Immature natural killer cell (primary cell): ENCODE measurements around the gene BTBD10. TPM values are rescaled to one million over a fixed set of nuclear protein-coding genes. Genes with fewer than 3 reads are reported as not detected.

ENCODE experiments used
- DNase-seq, 3 donors: peaks; one replicate each; pipeline ENCODE4 v3.0.0; 2022; ENCODE audit warnings: mixed read lengths in 1 of 3
- H3K27ac Mint-ChIP-seq, 6 donors: one replicate each; pipeline ENCODE4 v1.8.0; 2020; ENCODE audit warnings: mixed read lengths in 6 of 6, mild to moderate bottlenecking in 5 of 6, inconsistent platforms in 4 of 6, moderate library complexity in 3 of 6
- H3K27me3 Mint-ChIP-seq, 3 donors: one replicate each; pipeline ENCODE4 v1.8.0; 2020 to 2021; ENCODE audit warnings: low read depth in 3 of 3, mild to moderate bottlenecking in 3 of 3, mixed read lengths in 3 of 3, moderate library complexity in 3 of 3, inconsistent platforms in 1 of 3
- H3K36me3 Mint-ChIP-seq, 3 donors: one replicate each; pipeline ENCODE4 v1.8.0; 2020; ENCODE audit warnings: mixed read lengths in 3 of 3, inconsistent platforms in 2 of 3, mild to moderate bottlenecking in 2 of 3
- H3K4me1 Mint-ChIP-seq, 2 donors: one replicate each; pipeline ENCODE4 v1.8.0; 2020; ENCODE audit warnings: inconsistent platforms in 2 of 2, mild to moderate bottlenecking in 2 of 2, mixed read lengths in 2 of 2, moderate library complexity in 1 of 2
- H3K4me3 Mint-ChIP-seq, 5 donors: one replicate each; pipeline ENCODE4 v1.8.0; 2020; ENCODE audit warnings: mild to moderate bottlenecking in 5 of 5, mixed read lengths in 5 of 5, inconsistent platforms in 3 of 5, moderate library complexity in 3 of 5
- H3K9me3 Mint-ChIP-seq, 6 donors: one replicate each; pipeline ENCODE4 v1.8.0; 2020; ENCODE audit warnings: mild to moderate bottlenecking in 6 of 6, mixed read lengths in 6 of 6, inconsistent platforms in 4 of 6, moderate library complexity in 3 of 6
- polyA plus RNA-seq, 3 donors: library from polyadenylated mRNA; unstranded; fragments of 300-500 nt; fragmentation: Illumina TruSeq; gene quantifications; one replicate each; pipeline ENCODE4 v1.2.3, GENCODE V29; 2021

The BTBD10 gene
- polyA plus RNA-seq, 3 donors from 2014 or later = 10.3 to 18.9 (median 17.8) TPM

GRCh38 chr11:13354335-13354734, 108.7 kb downstream of the BTBD10 start:
- H3K27me3 Mint-ChIP-seq = peaks cover 0 to 2% (median 2%) of the 10 kb centered on the region in 3 donors

GRCh38 chr11:13352711-13353110, 110.3 kb downstream of the BTBD10 start:
- H3K9me3 Mint-ChIP-seq = no peaks in the 10 kb centered on the region
- peaks cover 4 to 25% (median 11%) of the 10 kb centered on the region in 3 donors for H3K36me3 Mint-ChIP-seq
- H3K27me3 Mint-ChIP-seq = peaks cover 0 to 2% (median 2%) of the 10 kb centered on the region in 3 donors
- no peak for DNase-seq
- peak overlapping the region in 2 of 6 donors; percentile 32 to 52 for H3K27ac Mint-ChIP-seq
- H3K4me1 Mint-ChIP-seq = peaks cover 26 to 48% of the 10 kb centered on the region in 2 donors
- H3K4me3 Mint-ChIP-seq = no peak overlapping the region

More at GRCh38 chr11:13354335-13354734, 108.7 kb downstream of the BTBD10 start:
- Mint-ChIP-seq H3K4me1 (peaks cover 13 to 32% of the 10 kb centered on the region in 2 donors), H3K36me3 (peaks cover 4 to 33% (median 17%) of the 10 kb centered on the region in 3 donors), H3K27ac (peak overlapping the region in 2 of 6 donors; percentile 26 to 66), H3K9me3 (no peaks in the 10 kb centered on the region), H3K4me3 (no peak overlapping the region)
- no peak for DNase-seq

DNA sequence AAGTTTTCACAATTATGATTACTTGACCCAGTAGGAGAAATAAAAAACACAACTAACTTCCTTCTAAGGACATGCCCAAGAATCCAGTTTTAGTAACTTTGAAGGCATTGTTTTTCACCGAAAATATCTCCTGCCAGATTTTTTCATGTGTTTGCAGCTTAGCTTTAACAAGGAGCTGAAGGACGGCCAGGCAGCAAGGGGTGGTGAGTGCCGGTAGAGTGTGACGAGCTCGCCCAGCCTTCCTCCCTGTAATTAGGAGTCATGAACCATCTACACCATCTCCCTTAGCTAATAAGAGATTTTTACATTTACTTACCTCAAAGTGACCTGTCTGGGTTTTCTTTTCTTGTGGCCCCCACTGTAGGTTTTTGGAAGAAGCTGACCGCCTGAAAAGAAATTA, 113.4 kb downstream of the BTBD10 start:
- Mint-ChIP-seq H3K4me1 (peaks cover 51 to 78% of the 10 kb centered on the region in 2 donors), H3K27me3 (peaks cover 0 to 2% (median 0%) of the 10 kb centered on the region in 3 donors), H3K4me3 (no peak overlapping the region), H3K9me3 (no peaks in the 10 kb centered on the region), H3K27ac (peak overlapping the region in 4 of 6 donors; percentile 21 to 48 (median 43)), H3K36me3 (peaks cover 0 to 15% (median 4%) of the 10 kb centered on the region in 3 donors)
- no peak for DNase-seq

DNA sequence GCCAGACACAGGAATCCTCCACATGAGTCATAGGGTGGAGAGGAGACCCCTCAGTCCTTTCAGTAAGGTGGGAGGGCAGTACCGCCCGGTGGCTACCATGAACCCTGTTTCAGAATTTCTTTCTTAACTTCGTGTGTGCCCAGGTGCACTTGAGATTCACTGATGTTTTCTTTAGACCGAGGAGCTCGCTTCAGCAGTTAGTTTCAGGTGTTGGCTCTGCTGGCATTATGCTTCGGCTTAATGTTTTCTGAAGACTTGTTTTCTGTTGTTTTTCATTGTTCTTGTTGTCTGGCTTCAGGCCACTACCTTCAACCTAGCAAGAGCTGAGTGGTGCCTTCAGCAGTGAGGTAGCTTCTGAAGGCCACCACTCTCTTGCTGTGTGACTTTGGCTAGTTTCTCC, 114.0 kb downstream of the BTBD10 start:
- peaks cover 0 to 2% (median 0%) of the 10 kb centered on the region in 3 donors for H3K27me3 Mint-ChIP-seq
- H3K36me3 Mint-ChIP-seq = peaks cover 0 to 18% (median 4%) of the 10 kb centered on the region in 3 donors
- peaks cover 56 to 84% of the 10 kb centered on the region in 2 donors for H3K4me1 Mint-ChIP-seq
- no peak for DNase-seq
- H3K4me3 Mint-ChIP-seq = no peak overlapping the region
- H3K27ac Mint-ChIP-seq = peak overlapping the region in 3 of 6 donors; percentile 21 to 48 (median 43)
- no peaks in the 10 kb centered on the region for H3K9me3 Mint-ChIP-seq

DNA sequence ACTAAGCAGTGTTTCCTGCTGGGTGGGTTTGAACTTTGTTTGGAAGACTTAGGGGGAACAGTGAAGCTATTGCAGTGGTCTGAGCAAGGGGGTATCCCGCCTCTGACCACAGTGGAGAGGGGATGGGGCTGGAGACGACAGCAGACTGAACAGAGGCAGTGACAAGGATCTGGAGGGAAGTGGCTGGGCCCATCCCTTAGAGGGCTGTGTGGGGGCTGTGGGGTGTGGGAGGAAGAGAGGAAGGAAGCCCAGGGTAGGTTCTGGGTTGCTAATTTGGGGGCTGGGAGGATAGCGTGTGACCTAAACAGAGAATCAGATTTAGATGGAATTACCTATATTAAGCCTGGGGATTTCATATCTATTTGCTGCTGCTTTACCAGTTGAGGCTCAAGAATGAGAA, 114.7 kb downstream of the BTBD10 start:
- no peak for DNase-seq
- peaks cover 61 to 90% of the 10 kb centered on the region in 2 donors for H3K4me1 Mint-ChIP-seq
- H3K36me3 Mint-ChIP-seq = peaks cover 0 to 19% (median 4%) of the 10 kb centered on the region in 3 donors
- H3K4me3 Mint-ChIP-seq = peak overlapping the region; percentile 8 to 69 (median 33)
- peaks cover 0 to 2% (median 0%) of the 10 kb centered on the region in 3 donors for H3K27me3 Mint-ChIP-seq
- H3K9me3 Mint-ChIP-seq = no peaks in the 10 kb centered on the region
- H3K27ac Mint-ChIP-seq = peak overlapping the region; percentile 13 to 90 (median 73)

DNA sequence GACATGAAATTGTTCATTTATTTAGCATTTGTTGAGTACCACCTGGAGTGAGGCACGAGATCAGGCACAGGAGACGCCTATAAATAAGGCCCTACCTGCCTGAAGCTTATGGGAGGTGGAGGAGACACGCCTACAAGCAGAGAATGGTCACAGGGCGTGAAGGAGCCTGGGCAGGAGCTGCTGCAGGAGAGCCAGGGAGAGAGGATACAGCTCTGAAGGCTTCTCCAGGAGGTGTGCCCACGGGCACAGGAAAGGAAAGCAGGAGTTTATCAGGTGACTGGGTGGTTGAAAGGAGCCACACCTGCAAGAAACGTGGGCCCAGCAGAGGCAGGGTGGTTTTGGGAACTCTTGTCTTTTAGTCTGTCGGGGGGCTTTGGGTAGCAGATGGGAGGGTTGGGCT, 115.1 kb downstream of the BTBD10 start:
- Mint-ChIP-seq H3K27ac (peak overlapping the region; percentile 13 to 90 (median 73)), H3K36me3 (peaks cover 0 to 19% (median 4%) of the 10 kb centered on the region in 3 donors), H3K4me1 (peaks cover 64 to 90% of the 10 kb centered on the region in 2 donors), H3K27me3 (peaks cover 0 to 2% (median 0%) of the 10 kb centered on the region in 3 donors), H3K9me3 (no peaks in the 10 kb centered on the region), H3K4me3 (peak overlapping the region in 4 of 5 donors; percentile 8 to 69 (median 28))
- DNase-seq = no peak

DNA sequence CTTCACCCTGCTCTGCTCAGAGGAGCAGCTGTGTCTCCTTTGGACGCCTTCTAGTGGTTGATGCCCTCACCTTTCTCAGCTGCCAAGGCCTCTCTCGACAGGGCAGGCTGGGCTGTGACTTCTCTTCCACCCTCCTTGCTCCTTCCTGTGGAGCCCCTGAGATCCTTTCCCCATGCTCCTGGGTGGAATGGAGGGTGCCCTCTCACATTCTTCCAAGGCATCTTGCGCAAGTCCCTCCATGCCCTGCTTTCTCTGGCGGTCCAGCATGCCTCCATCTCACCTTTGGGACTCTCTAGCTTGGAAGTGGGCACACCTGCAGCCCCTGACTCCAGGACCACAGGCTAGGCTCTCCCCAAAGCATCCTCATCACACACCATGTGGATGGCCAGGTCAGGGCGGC, 116.6 kb downstream of the BTBD10 start:
- H3K27me3 Mint-ChIP-seq = peaks cover 0 to 5% (median 0%) of the 10 kb centered on the region in 3 donors
- no peak for DNase-seq
- peaks cover 74 to 94% of the 10 kb centered on the region in 2 donors for H3K4me1 Mint-ChIP-seq
- peak overlapping the region in 2 of 6 donors; percentile 41 to 60 for H3K27ac Mint-ChIP-seq
- no peaks in the 10 kb centered on the region for H3K9me3 Mint-ChIP-seq
- H3K36me3 Mint-ChIP-seq = peaks cover 0 to 12% (median 4%) of the 10 kb centered on the region in 3 donors
- H3K4me3 Mint-ChIP-seq = no peak overlapping the region

- Mint-ChIP-seq H3K27ac (peak overlapping the region in 4 of 6 donors; percentile 4 to 76 (median 41)), H3K9me3 (no peaks in the 10 kb centered on the region), H3K36me3 (peaks cover 0 to 8% (median 0%) of the 10 kb centered on the region in 3 donors), H3K4me1 (peaks cover 84 to 99% of the 10 kb centered on the region in 2 donors), H3K4me3 (peak overlapping the region in 1 of 5 donors; percentile 33), H3K27me3 (peaks cover under 1 to 7% (median 4%) of the 10 kb centered on the region in 3 donors)
- no peak for DNase-seq
Observed at GRCh38 chr11:13344818-13345217, 118.2 kb downstream of the BTBD10 start.

GRCh38 chr11:13343931-13344717, 118.9 kb downstream of the BTBD10 start:
- peak; percentile 52 to 68 (median 63) for DNase-seq
- Mint-ChIP-seq H3K4me1 (peaks cover 87 to 99% of the 10 kb centered on the region in 2 donors), H3K27ac (peak overlapping the region in 5 of 6 donors; percentile 4 to 80 (median 75)), H3K27me3 (peaks cover 7 to 8% (median 8%) of the 10 kb centered on the region in 3 donors), H3K4me3 (peak overlapping the region in 1 of 5 donors; percentile 4), H3K9me3 (no peaks in the 10 kb centered on the region), H3K36me3 (peaks cover 0 to 4% (median 0%) of the 10 kb centered on the region in 3 donors)

- H3K27me3 Mint-ChIP-seq = peaks cover 7 to 8% (median 8%) of the 10 kb centered on the region in 3 donors
- peak overlapping the region; percentile 32 to 81 (median 64) for H3K27ac Mint-ChIP-seq
- H3K4me3 Mint-ChIP-seq = no peak overlapping the region
- peaks cover 0 to 4% (median 0%) of the 10 kb centered on the region in 3 donors for H3K36me3 Mint-ChIP-seq
- H3K9me3 Mint-ChIP-seq = no peaks in the 10 kb centered on the region
- H3K4me1 Mint-ChIP-seq = peaks cover 88 to 99% of the 10 kb centered on the region in 2 donors
- DNase-seq = no peak
Observed at GRCh38 chr11:13343067-13343466, 120.0 kb downstream of the BTBD10 start.

- DNase-seq = no peak
- H3K36me3 Mint-ChIP-seq = peaks cover 0 to 4% (median 0%) of the 10 kb centered on the region in 3 donors
- H3K27ac Mint-ChIP-seq = peak overlapping the region; percentile 25 to 81 (median 63)
- peak overlapping the region in 1 of 5 donors; percentile 49 for H3K4me3 Mint-ChIP-seq
- H3K9me3 Mint-ChIP-seq = no peaks in the 10 kb centered on the region
- peaks cover 7 to 8% (median 8%) of the 10 kb centered on the region in 3 donors for H3K27me3 Mint-ChIP-seq
- H3K4me1 Mint-ChIP-seq = peaks cover 78 to 92% of the 10 kb centered on the region in 2 donors
Observed at GRCh38 chr11:13341026-13341425, 122.0 kb downstream of the BTBD10 start.

GRCh38 chr11:13339195-13340153, 123.5 kb downstream of the BTBD10 start:
- Mint-ChIP-seq H3K36me3 (peaks cover 0 to 4% (median 0%) of the 10 kb centered on the region in 3 donors), H3K4me3 (peak overlapping the region; percentile 36 to 82 (median 72)), H3K4me1 (peaks cover 76 to 92% of the 10 kb centered on the region in 2 donors), H3K9me3 (no peaks in the 10 kb centered on the region), H3K27me3 (peaks cover 7 to 8% (median 8%) of the 10 kb centered on the region in 3 donors), H3K27ac (peak overlapping the region; percentile 51 to 91 (median 80))
- DNase-seq = peak in 1 of 3 donors; percentile 58
